Thyroid gland (tissue), 4 donors: ENCODE measurements around the gene IL20RB.

ENCODE experiments used
- CTCF ChIP-seq, 6 experiments: fragments of 200-600 bp in 3 of 6; fragments of 450-650 bp in 3 of 6; sonication (generic) in 3 of 6; IDR thresholded peaks; one replicate each; pipeline ENCODE4 v1.5.1; 2016 to 2019; ENCODE audit warnings: antibody characterized with exemption in 6 of 6, mild to moderate bottlenecking in 2 of 6, inconsistent platforms in 1 of 6, moderate library complexity in 1 of 6
- POLR2A ChIP-seq, 2 donors: fragments of 450-650 bp; IDR thresholded peaks; one replicate each; pipeline ENCODE4 v1.6.1; 2017; ENCODE audit warnings: antibody characterized with exemption in 2 of 2, mild to moderate bottlenecking in 2 of 2, moderate library complexity in 1 of 2

GRCh38 chr3:136995652-136996051 is 37.9 kb downstream of the IL20RB start:
- TF ChIP-seq CTCF (IDR thresholded peaks at IDR 0.05) (no peak), POLR2A (IDR thresholded peaks at IDR 0.05) (no peak)
